SK-N-MC (cell line): Measurements from ENCODE around the gene PRSS1.
"Not testable (repeated sequence)": the region's sequence is repeated elsewhere in the genome, so short reads cannot be mapped to it uniquely, and the experiment has no call there.

Experiments
- EZH2 ChIP-seq: fragments of 200-600 bp; sonication (generic); IDR thresholded peaks from one replicate; pipeline ENCODE4 v1.6.1; 2017; ENCODE audit warnings: antibody characterized with exemption
- FOXP2 ChIP-seq: optimal IDR thresholded peaks from 2 replicates; pipeline ENCODE3; 2011; ENCODE audit warnings: mild to moderate bottlenecking, moderate library complexity; ENCODE audit not compliant: insufficient read depth; ENCODE audit errors: extremely low read length, control extremely low read depth
- POLR2AphosphoS5 ChIP-seq: IDR thresholded peaks from 2 replicates; pipeline ENCODE4 v1.6.1; 2012; ENCODE audit warnings: mild to moderate bottlenecking, low read depth, low read length, borderline replicate concordance

DNA sequence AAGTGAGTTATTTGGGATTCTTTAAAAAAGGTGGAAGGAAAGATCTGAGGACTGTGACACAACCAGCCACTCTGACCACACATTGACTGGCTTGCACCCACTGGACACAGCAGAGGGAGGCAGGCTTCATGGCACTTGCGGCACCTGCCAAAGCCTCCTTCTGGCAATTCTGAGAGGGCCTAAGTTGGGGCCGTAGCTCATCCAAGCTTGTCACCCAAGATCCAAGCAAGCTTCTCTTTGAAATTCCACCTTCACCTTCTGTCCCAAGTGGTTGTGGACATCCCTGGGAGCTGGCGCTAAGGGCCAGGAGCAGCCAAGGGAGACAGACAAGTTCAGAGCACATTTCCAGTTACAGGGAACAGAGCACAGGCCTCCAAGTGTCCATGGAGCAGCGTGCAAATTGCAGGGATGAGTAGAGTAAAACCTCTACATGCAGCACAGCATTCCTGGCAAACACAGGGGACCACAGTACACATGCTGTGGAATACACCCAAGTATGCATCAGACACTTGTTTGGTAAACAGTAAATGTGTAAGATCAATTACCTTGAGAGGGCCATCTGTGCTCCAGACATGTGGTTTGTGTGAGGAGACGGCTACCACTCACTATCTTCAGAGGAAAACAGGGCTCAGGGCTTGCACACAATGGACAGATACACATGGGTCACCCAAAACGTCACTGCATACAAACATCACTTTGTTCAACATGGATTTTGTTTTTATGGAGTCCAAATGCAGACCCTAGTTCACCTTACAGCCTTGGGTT lies 26.3 kb downstream of the PRSS1 start:
- not testable (repeated sequence) for TF ChIP-seq POLR2AphosphoS5, EZH2, FOXP2
